ENCODE results near the gene MORC3. TPM values are rescaled to one million over a fixed set of nuclear protein-coding genes. Genes with fewer than 3 reads are reported as not detected.
"Not testable (repeated sequence)": the region's sequence is repeated elsewhere in the genome, so short reads cannot be mapped to it uniquely, and the experiment has no call there.

Gene MORC3
- total and polyA plus RNA-seq, 4 donors, result 3.9 to 44.1 (median 14.1) TPM

GRCh38 chr21:36388835-36389234 is 68.8 kb downstream of the MORC3 start:
- WGBS, result 92% methylated on average over 10 of the region's 10 CpGs
- H3K4me3 ChIP-seq (ENCODE audit: low read depth in 1 of 3, low read length in 3 of 3), result no peak overlapping the region
- peaks cover 0 to 10% (median 3%) of the 10 kb centered on the region in 4 donors for H3K4me1 ChIP-seq (ENCODE audit: control insufficient read depth in 4 of 4, insufficient read depth in 4 of 4, low read length in 3 of 4)
- no peaks in the 10 kb centered on the region for H3K9me3 ChIP-seq (ENCODE audit: control insufficient read depth in 4 of 4, low read length in 3 of 4)
- no peak overlapping the region for H3K9ac ChIP-seq (ENCODE audit: low read depth in 1 of 2, low read length in 2 of 2)
- H3K27ac ChIP-seq (ENCODE audit: low read depth in 1 of 2, low read length in 2 of 2), result no peak overlapping the region
- TF ChIP-seq MAX (IDR thresholded peaks at IDR 0.05), result no peak
- no peak for TF ChIP-seq RAD21 (IDR thresholded peaks at IDR 0.05)
- no peak for TF ChIP-seq HNF4A (conservative IDR thresholded peaks at IDR 0.05)
- no peak for TF ChIP-seq HNF4G (IDR thresholded peaks at IDR 0.05)
- no peak for TF ChIP-seq TAF1 (conservative IDR thresholded peaks at IDR 0.05)
- no peaks in the 10 kb centered on the region for H3K36me3 ChIP-seq (ENCODE audit: control insufficient read depth in 4 of 4, insufficient read depth in 3 of 4, low read depth in 1 of 4, low read length in 3 of 4)
- DNase-seq (ENCODE audit: low spot score), result no peak
- no peaks in the 10 kb centered on the region for H3K27me3 ChIP-seq (ENCODE audit: control insufficient read depth in 4 of 4, insufficient read depth in 4 of 4, low read length in 3 of 4)

GRCh38 chr21:36391649-36392048 is 71.7 kb downstream of the MORC3 start:
- 97% methylated on average over 5 of the region's 6 CpGs for WGBS
- H3K4me3 ChIP-seq (ENCODE audit: low read depth in 1 of 3, low read length in 3 of 3); H3K9me3 ChIP-seq (ENCODE audit: control insufficient read depth in 4 of 4, low read length in 3 of 4); H3K27me3 ChIP-seq (ENCODE audit: control insufficient read depth in 4 of 4, insufficient read depth in 4 of 4, low read length in 3 of 4); H3K36me3 ChIP-seq (ENCODE audit: control insufficient read depth in 4 of 4, insufficient read depth in 3 of 4, low read depth in 1 of 4, low read length in 3 of 4); H3K4me1 ChIP-seq (ENCODE audit: control insufficient read depth in 4 of 4, insufficient read depth in 4 of 4, low read length in 3 of 4); H3K27ac ChIP-seq (ENCODE audit: low read depth in 1 of 2, low read length in 2 of 2); H3K9ac ChIP-seq (ENCODE audit: low read depth in 1 of 2, low read length in 2 of 2); DNase-seq (ENCODE audit: low spot score): not testable (repeated sequence)

DNA sequence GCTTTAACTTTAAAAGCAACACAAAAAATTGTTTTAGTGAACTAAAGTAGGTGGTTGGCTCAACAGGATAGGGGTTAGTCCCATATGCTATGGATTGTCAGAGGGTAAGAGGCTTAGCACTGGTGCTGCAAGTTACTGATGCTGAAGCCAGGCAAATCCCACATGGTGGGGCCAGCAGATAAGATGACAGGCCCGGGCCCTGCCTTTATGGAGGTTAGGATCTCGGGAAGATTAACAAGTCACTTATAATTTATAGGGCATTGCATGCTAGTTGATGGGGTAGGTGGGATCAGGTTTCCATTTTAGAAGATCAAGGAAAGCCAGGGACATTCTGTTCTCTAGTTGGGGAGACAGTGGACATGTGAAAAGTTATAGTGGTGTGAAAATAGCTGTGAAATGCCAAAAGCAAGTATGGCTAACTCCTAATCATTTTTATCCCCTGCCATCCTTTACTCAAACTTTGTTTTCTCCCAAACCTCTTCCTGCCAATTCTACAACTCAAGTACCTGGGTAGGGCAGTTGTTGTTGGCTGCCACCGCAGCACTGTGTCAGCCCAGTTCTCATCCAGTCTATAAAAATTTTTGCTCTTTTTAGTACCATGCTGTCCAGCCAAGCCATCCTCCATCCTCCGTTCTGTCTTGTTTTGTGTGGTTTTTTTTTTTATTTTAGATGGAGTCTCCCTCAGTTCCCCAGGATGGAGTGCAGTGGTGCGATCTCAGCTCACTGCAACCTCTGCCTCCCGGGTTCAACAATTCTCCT is 75.5 kb downstream of the MORC3 start:
- Histone ChIP-seq H3K9ac (ENCODE audit: low read depth in 1 of 2, low read length in 2 of 2) (no peak overlapping the region), H3K9me3 (ENCODE audit: control insufficient read depth in 4 of 4, low read length in 3 of 4) (no peaks in the 10 kb centered on the region), H3K27ac (ENCODE audit: low read depth in 1 of 2, low read length in 2 of 2) (no peak overlapping the region), H3K36me3 (ENCODE audit: control insufficient read depth in 4 of 4, insufficient read depth in 3 of 4, low read depth in 1 of 4, low read length in 3 of 4) (no peaks in the 10 kb centered on the region), H3K4me1 (ENCODE audit: control insufficient read depth in 4 of 4, insufficient read depth in 4 of 4, low read length in 3 of 4) (no peaks in the 10 kb centered on the region), H3K27me3 (ENCODE audit: control insufficient read depth in 4 of 4, insufficient read depth in 4 of 4, low read length in 3 of 4) (no peaks in the 10 kb centered on the region), H3K4me3 (ENCODE audit: low read depth in 1 of 3, low read length in 3 of 3) (no peak overlapping the region)
- no peak for TF ChIP-seq YY1 (IDR thresholded peaks at IDR 0.05)
- no peak for TF ChIP-seq TAF1 (conservative IDR thresholded peaks at IDR 0.05)
- no peak for TF ChIP-seq SP1 (IDR thresholded peaks at IDR 0.05)
- TF ChIP-seq HNF4A (conservative IDR thresholded peaks at IDR 0.05), result no peak
- no peak for TF ChIP-seq FOXA1 (IDR thresholded peaks at IDR 0.05)
- TF ChIP-seq, protein P1, sequence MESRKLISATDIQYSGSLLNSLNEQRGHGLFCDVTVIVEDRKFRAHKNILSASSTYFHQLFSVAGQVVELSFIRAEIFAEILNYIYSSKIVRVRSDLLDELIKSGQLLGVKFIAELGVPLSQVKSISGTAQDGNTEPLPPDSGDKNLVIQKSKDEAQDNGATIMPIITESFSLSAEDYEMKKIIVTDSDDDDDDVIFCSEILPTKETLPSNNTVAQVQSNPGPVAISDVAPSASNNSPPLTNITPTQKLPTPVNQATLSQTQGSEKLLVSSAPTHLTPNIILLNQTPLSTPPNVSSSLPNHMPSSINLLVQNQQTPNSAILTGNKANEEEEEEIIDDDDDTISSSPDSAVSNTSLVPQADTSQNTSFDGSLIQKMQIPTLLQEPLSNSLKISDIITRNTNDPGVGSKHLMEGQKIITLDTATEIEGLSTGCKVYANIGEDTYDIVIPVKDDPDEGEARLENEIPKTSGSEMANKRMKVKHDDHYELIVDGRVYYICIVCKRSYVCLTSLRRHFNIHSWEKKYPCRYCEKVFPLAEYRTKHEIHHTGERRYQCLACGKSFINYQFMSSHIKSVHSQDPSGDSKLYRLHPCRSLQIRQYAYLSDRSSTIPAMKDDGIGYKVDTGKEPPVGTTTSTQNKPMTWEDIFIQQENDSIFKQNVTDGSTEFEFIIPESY (IDR thresholded peaks at IDR 0.05), result no peak
- TF ChIP-seq HNF4G (IDR thresholded peaks at IDR 0.05), result no peak
- TF ChIP-seq RAD21 (IDR thresholded peaks at IDR 0.05), result no peak
- no peak for TF ChIP-seq MAX (IDR thresholded peaks at IDR 0.05)
- no peak for TF ChIP-seq CTCF (IDR thresholded peaks at IDR 0.05; ENCODE audit: low read depth, low read length, missing input control)
- TF ChIP-seq, protein P2, sequence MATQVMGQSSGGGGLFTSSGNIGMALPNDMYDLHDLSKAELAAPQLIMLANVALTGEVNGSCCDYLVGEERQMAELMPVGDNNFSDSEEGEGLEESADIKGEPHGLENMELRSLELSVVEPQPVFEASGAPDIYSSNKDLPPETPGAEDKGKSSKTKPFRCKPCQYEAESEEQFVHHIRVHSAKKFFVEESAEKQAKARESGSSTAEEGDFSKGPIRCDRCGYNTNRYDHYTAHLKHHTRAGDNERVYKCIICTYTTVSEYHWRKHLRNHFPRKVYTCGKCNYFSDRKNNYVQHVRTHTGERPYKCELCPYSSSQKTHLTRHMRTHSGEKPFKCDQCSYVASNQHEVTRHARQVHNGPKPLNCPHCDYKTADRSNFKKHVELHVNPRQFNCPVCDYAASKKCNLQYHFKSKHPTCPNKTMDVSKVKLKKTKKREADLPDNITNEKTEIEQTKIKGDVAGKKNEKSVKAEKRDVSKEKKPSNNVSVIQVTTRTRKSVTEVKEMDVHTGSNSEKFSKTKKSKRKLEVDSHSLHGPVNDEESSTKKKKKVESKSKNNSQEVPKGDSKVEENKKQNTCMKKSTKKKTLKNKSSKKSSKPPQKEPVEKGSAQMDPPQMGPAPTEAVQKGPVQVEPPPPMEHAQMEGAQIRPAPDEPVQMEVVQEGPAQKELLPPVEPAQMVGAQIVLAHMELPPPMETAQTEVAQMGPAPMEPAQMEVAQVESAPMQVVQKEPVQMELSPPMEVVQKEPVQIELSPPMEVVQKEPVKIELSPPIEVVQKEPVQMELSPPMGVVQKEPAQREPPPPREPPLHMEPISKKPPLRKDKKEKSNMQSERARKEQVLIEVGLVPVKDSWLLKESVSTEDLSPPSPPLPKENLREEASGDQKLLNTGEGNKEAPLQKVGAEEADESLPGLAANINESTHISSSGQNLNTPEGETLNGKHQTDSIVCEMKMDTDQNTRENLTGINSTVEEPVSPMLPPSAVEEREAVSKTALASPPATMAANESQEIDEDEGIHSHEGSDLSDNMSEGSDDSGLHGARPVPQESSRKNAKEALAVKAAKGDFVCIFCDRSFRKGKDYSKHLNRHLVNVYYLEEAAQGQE (IDR thresholded peaks at IDR 0.05), result no peak
- TF ChIP-seq FOXA2 (IDR thresholded peaks at IDR 0.05), result no peak
- TF ChIP-seq, protein P3, sequence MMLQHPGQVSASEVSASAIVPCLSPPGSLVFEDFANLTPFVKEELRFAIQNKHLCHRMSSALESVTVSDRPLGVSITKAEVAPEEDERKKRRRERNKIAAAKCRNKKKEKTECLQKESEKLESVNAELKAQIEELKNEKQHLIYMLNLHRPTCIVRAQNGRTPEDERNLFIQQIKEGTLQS (IDR thresholded peaks at IDR 0.05), result no peak
- no peak for TF ChIP-seq EGR1 (IDR thresholded peaks at IDR 0.05; ENCODE audit: low read depth in 2 of 2)
- DNase-seq (ENCODE audit: low spot score), result no peak
- WGBS, result 97% methylated on average over 6 of the region's 6 CpGs
